ENCODE measurements around the gene CYP3A5. TPM values are rescaled to one million over a fixed set of nuclear protein-coding genes. Genes with fewer than 3 reads are reported as not detected.

The CYP3A5 gene
- total and polyA plus RNA-seq, 9 of the 15 experiments (the other 6 are each of a cell fraction or from before 2014, with no cell fraction given) = 0.73 to 2.8 (median 1.5) TPM

DNA sequence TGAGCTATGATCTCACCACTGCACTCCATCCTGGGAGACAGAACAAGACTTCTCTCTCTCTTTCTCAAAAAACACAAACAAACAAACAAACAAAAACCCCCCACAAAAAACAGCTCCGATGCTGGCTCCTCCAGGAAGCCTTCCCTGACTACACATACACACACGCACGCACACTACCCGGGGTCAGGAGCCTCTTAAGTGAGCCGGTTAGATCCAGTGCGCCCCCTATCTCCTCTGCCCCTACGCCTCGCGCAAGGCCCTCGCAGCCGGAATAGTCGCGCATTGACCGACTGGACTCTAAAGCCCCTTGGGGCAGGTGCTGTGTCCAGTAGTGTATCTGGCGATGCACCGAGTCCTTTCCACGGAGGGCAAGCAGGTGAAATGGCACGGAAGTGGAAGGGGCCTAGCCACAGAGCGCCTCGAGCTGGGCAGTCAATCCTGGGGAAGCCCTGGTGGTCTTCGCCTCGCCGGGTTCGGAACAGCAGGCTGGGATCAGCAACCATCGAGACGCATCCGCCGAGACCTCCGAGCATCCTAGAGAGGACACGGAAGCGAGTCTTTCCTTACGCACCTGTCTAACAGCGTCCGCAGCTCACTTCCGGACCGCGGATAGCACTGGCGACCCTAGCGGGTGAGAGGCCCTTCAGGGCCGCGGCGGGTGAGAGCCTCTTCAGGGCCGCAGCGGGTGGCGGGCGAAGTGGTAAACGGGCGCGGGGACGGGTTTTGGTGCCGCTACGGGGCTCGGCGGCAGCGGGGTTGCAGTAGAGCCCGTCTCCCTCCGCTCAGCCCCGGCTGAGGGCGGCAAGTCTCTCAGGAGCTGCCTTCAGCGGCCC, 63.2 kb downstream of the CYP3A5 start, which contains the start of gene ZSCAN25 (continued):
- TF ChIP-seq EP300 (IDR thresholded peaks at IDR 0.05; ENCODE audit: low read length) (peak; percentile 32; the same call in 1 of the 2 replicates), WHSC1 (IDR thresholded peaks at IDR 0.05; ENCODE audit: low read length) (no peak), CBX8 (IDR thresholded peaks at IDR 0.05; ENCODE audit: borderline replicate concordance, extremely low read depth, low read depth, low read length, poor library complexity, severe bottlenecking) (no peak), MAFK (IDR thresholded peaks at IDR 0.05; ENCODE audit: low read length) (peak; percentile 13; the same call in 1 of the 2 replicates), MEF2D (tag; conservative IDR thresholded peaks at IDR 0.05; ENCODE audit: low read depth) (0 out of 2 replicates have a peak, but pooled peaks have one; percentile 57), SRSF9 (IDR thresholded peaks at IDR 0.05; ENCODE audit: borderline replicate concordance, low read depth, low read length) (no peak), HDGF (IDR thresholded peaks at IDR 0.05) (peak; percentile 96), GTF2E2 (tag; IDR thresholded peaks at IDR 0.05) (peak; percentile 83; the same call in 1 of the 2 replicates), ZNF436 (CRISPR knock-in tag; IDR thresholded peaks at IDR 0.05) (peak; percentile 97), KDM5B (IDR thresholded peaks at IDR 0.05; ENCODE audit: insufficient replicate concordance, low read depth, low read length) (peak; percentile 92), SAFB (IDR thresholded peaks at IDR 0.05; ENCODE audit: borderline replicate concordance, low read depth, low read length) (no peak; the same call in 1 of the 2 replicates), PHF21A (IDR thresholded peaks at IDR 0.05; ENCODE audit: borderline replicate concordance, low read depth) (no peak; the same call in 1 of the 2 replicates), TEAD2 (tag; IDR thresholded peaks at IDR 0.05) (no peak), HDAC6 (IDR thresholded peaks at IDR 0.05; ENCODE audit: low read depth, low read length) (no peak), KLF6 (CRISPR knock-in tag; IDR thresholded peaks at IDR 0.05; ENCODE audit: borderline replicate concordance) (peak; percentile 52; the same call in 1 of the 2 replicates), FOS (IDR thresholded peaks at IDR 0.05; ENCODE audit: extremely low read depth, insufficient read length) (no peak), HEY1 (CRISPR knock-in tag; IDR thresholded peaks at IDR 0.05; ENCODE audit: borderline replicate concordance) (no peak), DMBX1 (CRISPR knock-in tag; IDR thresholded peaks at IDR 0.05; ENCODE audit: borderline replicate concordance) (no peak)
- TF ChIP-seq, protein P1, sequence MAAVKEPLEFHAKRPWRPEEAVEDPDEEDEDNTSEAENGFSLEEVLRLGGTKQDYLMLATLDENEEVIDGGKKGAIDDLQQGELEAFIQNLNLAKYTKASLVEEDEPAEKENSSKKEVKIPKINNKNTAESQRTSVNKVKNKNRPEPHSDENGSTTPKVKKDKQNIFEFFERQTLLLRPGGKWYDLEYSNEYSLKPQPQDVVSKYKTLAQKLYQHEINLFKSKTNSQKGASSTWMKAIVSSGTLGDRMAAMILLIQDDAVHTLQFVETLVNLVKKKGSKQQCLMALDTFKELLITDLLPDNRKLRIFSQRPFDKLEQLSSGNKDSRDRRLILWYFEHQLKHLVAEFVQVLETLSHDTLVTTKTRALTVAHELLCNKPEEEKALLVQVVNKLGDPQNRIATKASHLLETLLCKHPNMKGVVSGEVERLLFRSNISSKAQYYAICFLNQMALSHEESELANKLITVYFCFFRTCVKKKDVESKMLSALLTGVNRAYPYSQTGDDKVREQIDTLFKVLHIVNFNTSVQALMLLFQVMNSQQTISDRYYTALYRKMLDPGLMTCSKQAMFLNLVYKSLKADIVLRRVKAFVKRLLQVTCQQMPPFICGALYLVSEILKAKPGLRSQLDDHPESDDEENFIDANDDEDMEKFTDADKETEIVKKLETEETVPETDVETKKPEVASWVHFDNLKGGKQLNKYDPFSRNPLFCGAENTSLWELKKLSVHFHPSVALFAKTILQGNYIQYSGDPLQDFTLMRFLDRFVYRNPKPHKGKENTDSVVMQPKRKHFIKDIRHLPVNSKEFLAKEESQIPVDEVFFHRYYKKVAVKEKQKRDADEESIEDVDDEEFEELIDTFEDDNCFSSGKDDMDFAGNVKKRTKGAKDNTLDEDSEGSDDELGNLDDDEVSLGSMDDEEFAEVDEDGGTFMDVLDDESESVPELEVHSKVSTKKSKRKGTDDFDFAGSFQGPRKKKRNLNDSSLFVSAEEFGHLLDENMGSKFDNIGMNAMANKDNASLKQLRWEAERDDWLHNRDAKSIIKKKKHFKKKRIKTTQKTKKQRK (IDR thresholded peaks at IDR 0.05; ENCODE audit: borderline replicate concordance, low read depth, low read length) = peak; percentile 20; the same call in 1 of the 2 replicates
- TF ChIP-seq, protein P2, sequence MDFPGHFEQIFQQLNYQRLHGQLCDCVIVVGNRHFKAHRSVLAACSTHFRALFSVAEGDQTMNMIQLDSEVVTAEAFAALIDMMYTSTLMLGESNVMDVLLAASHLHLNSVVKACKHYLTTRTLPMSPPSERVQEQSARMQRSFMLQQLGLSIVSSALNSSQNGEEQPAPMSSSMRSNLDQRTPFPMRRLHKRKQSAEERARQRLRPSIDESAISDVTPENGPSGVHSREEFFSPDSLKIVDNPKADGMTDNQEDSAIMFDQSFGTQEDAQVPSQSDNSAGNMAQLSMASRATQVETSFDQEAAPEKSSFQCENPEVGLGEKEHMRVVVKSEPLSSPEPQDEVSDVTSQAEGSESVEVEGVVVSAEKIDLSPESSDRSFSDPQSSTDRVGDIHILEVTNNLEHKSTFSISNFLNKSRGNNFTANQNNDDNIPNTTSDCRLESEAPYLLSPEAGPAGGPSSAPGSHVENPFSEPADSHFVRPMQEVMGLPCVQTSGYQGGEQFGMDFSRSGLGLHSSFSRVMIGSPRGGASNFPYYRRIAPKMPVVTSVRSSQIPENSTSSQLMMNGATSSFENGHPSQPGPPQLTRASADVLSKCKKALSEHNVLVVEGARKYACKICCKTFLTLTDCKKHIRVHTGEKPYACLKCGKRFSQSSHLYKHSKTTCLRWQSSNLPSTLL (IDR thresholded peaks at IDR 0.05) = no peak
- TF ChIP-seq, protein P3, sequence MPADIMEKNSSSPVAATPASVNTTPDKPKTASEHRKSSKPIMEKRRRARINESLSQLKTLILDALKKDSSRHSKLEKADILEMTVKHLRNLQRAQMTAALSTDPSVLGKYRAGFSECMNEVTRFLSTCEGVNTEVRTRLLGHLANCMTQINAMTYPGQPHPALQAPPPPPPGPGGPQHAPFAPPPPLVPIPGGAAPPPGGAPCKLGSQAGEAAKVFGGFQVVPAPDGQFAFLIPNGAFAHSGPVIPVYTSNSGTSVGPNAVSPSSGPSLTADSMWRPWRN (IDR thresholded peaks at IDR 0.05; ENCODE audit: low read depth) = 0 out of 2 replicates have a peak, but pooled peaks have one; percentile 10

Data from K562 (cell line).